ENCODE data around the gene NPC1L1.

NPC1L1 gene

GRCh38 chr7:44477063-44477830, 63.9 kb downstream of the NPC1L1 start:
- Histone ChIP-seq H3K79me2 (ENCODE audit: control insufficient read depth, low read length) (peaks cover 67% of the 10 kb centered on the region), H3K4me1 (ENCODE audit: control insufficient read depth, low read length) (peaks cover 47% of the 10 kb centered on the region), H4K20me1 (ENCODE audit: control insufficient read depth, insufficient read depth, low read depth, low read length) (no peaks in the 10 kb centered on the region), H3K9me3 (ENCODE audit: control insufficient read depth, insufficient read depth, low read length) (no peaks in the 10 kb centered on the region), H3K4me3 (ENCODE audit: low read length) (no peak overlapping the region), H3K4me2 (ENCODE audit: low read length) (no peak overlapping the region), H3F3A (ENCODE audit: control insufficient read depth, insufficient read depth) (peaks cover 20% of the 10 kb centered on the region; the same call in 1 of the 2 replicates), H3K36me3 (ENCODE audit: control insufficient read depth, low read length) (peaks cover 90% of the 10 kb centered on the region), H3K27me3 (ENCODE audit: control insufficient read depth, low read length) (no peaks in the 10 kb centered on the region), H3K9me2 (replicated peaks; ENCODE audit: control insufficient read depth, low read length) (no peaks in the 10 kb centered on the region), H3K27ac (ENCODE audit: low read depth, low read length) (no peak overlapping the region)
- TF ChIP-seq EZH2phosphoT487 (IDR thresholded peaks at IDR 0.05; ENCODE audit: borderline replicate concordance, low read length) (no peak), CTCF (IDR thresholded peaks at IDR 0.05; ENCODE audit: low read depth, low read length, poor library complexity, severe bottlenecking) (peak; percentile 100)

- no peaks in the 10 kb centered on the region for H3K9me2 ChIP-seq (replicated peaks; ENCODE audit: control insufficient read depth, low read length)
- peaks cover 54% of the 10 kb centered on the region for H3K4me1 ChIP-seq (ENCODE audit: control insufficient read depth, low read length)
- no peaks in the 10 kb centered on the region for H3K27me3 ChIP-seq (ENCODE audit: control insufficient read depth, low read length)
- no peak overlapping the region for H3K27ac ChIP-seq (ENCODE audit: low read depth, low read length)
- peaks cover 20% of the 10 kb centered on the region; the same call in 1 of the 2 replicates for H3F3A ChIP-seq (ENCODE audit: control insufficient read depth, insufficient read depth)
- no peaks in the 10 kb centered on the region; the same call in 1 of the 2 replicates for H4K20me1 ChIP-seq (ENCODE audit: control insufficient read depth, insufficient read depth, low read depth, low read length)
- H3K36me3 ChIP-seq (ENCODE audit: control insufficient read depth, low read length): peaks cover 89% of the 10 kb centered on the region
- H3K4me2 ChIP-seq (ENCODE audit: low read length): peak overlapping the region; percentile 29
- H3K4me3 ChIP-seq (ENCODE audit: low read length): no peak overlapping the region
- H3K79me2 ChIP-seq (ENCODE audit: control insufficient read depth, low read length): peaks cover 68% of the 10 kb centered on the region
- TF ChIP-seq EZH2phosphoT487 (IDR thresholded peaks at IDR 0.05; ENCODE audit: borderline replicate concordance, low read length) (no peak), CTCF (IDR thresholded peaks at IDR 0.05; ENCODE audit: low read depth, low read length, poor library complexity, severe bottlenecking) (no peak)
- H3K9me3 ChIP-seq (ENCODE audit: control insufficient read depth, insufficient read depth, low read length): no peaks in the 10 kb centered on the region
Measured at GRCh38 chr7:44476313-44476712, 64.8 kb downstream of the NPC1L1 start.

- Histone ChIP-seq H3K27ac (ENCODE audit: low read depth, low read length) (no peak overlapping the region), H3K79me2 (ENCODE audit: control insufficient read depth, low read length) (peaks cover 89% of the 10 kb centered on the region), H3K9me2 (replicated peaks; ENCODE audit: control insufficient read depth, low read length) (no peaks in the 10 kb centered on the region), H4K20me1 (ENCODE audit: control insufficient read depth, insufficient read depth, low read depth, low read length) (peaks cover 4% of the 10 kb centered on the region; the same call in 1 of the 2 replicates), H3K27me3 (ENCODE audit: control insufficient read depth, low read length) (no peaks in the 10 kb centered on the region), H3K4me3 (ENCODE audit: low read length) (no peak overlapping the region), H3K36me3 (ENCODE audit: control insufficient read depth, low read length) (peaks cover 91% of the 10 kb centered on the region), H3K4me2 (ENCODE audit: low read length) (no peak overlapping the region), H3K9me3 (ENCODE audit: control insufficient read depth, insufficient read depth, low read length) (no peaks in the 10 kb centered on the region), H3F3A (ENCODE audit: control insufficient read depth, insufficient read depth) (peaks cover 7% of the 10 kb centered on the region; the same call in 1 of the 2 replicates), H3K4me1 (ENCODE audit: control insufficient read depth, low read length) (peaks cover 76% of the 10 kb centered on the region)
- TF ChIP-seq EZH2phosphoT487 (IDR thresholded peaks at IDR 0.05; ENCODE audit: borderline replicate concordance, low read length): no peak
Measured at GRCh38 chr7:44473295-44473694, 67.8 kb downstream of the NPC1L1 start.

DNA sequence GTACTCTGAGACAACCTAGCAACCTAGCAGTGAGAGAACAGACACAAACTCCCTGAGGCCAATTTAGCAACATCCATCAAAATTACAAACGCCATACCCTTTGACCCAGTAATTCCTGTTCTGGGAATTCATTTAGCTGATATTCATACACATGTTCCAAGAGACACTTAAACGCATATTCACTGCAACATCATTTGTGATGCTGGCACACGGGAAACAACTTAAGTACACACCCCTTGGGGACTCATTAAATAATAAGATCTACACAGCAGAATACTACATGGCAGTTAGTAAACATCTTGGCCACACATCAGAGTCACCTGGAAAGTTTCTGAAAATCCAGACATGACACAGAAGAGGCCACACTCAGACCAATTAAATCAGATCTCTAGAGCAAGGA, 68.3 kb downstream of the NPC1L1 start:
- H3K4me3 ChIP-seq (ENCODE audit: low read length): no peak overlapping the region
- no peaks in the 10 kb centered on the region for H3K9me2 ChIP-seq (replicated peaks; ENCODE audit: control insufficient read depth, low read length)
- H4K20me1 ChIP-seq (ENCODE audit: control insufficient read depth, insufficient read depth, low read depth, low read length): peaks cover 4% of the 10 kb centered on the region; the same call in 1 of the 2 replicates
- H3F3A ChIP-seq (ENCODE audit: control insufficient read depth, insufficient read depth): peaks cover 7% of the 10 kb centered on the region; the same call in 1 of the 2 replicates
- peaks cover 76% of the 10 kb centered on the region for H3K4me1 ChIP-seq (ENCODE audit: control insufficient read depth, low read length)
- no peaks in the 10 kb centered on the region for H3K27me3 ChIP-seq (ENCODE audit: control insufficient read depth, low read length)
- no peak overlapping the region for H3K27ac ChIP-seq (ENCODE audit: low read depth, low read length)
- H3K79me2 ChIP-seq (ENCODE audit: control insufficient read depth, low read length): peaks cover 90% of the 10 kb centered on the region
- TF ChIP-seq EZH2phosphoT487 (IDR thresholded peaks at IDR 0.05; ENCODE audit: borderline replicate concordance, low read length) (no peak), CTCF (IDR thresholded peaks at IDR 0.05; ENCODE audit: low read depth, low read length, poor library complexity, severe bottlenecking) (no peak)
- peaks cover 93% of the 10 kb centered on the region for H3K36me3 ChIP-seq (ENCODE audit: control insufficient read depth, low read length)
- no peaks in the 10 kb centered on the region for H3K9me3 ChIP-seq (ENCODE audit: control insufficient read depth, insufficient read depth, low read length)
- no peak overlapping the region for H3K4me2 ChIP-seq (ENCODE audit: low read length)

Data from DOHH2 (cell line).